Upper lobe of left lung (tissue), 6 donors: ENCODE data around the gene PTPRN2. TPM values are rescaled to one million over a fixed set of nuclear protein-coding genes. Genes with fewer than 3 reads are reported as not detected.

Source experiments
- ATAC-seq, 2 donors: fragments of 200-7000 bp; cut with Tn5 transposase; one replicate each; pipeline ENCODE4 v1.9.1; 2022; ENCODE audit warnings: mild to moderate bottlenecking in 2 of 2, moderate library complexity in 2 of 2; ENCODE audit not compliant: low FRiP score in 2 of 2
- DNase-seq, 2 donors: peaks; one replicate each; pipeline ENCODE4 v3.0.0-alpha.2; 2019 to 2020
- H3K27ac ChIP-seq, 4 donors: fragments of 200-600 bp; sonication (generic); one replicate each; pipeline ENCODE4 v1.5.1; 2016 to 2019
- H3K27me3 ChIP-seq, 4 donors: fragments of 200-600 bp; sonication (generic); one replicate each; pipeline ENCODE4 v1.5.1; 2017 to 2019
- H3K36me3 ChIP-seq, 4 donors: fragments of 200-600 bp; sonication (generic); one replicate each; pipeline ENCODE4 v1.5.1; 2016 to 2019
- H3K4me1 ChIP-seq, 4 donors: fragments of 200-600 bp; sonication (generic); one replicate each; pipeline ENCODE4 v1.5.1; 2018 to 2019
- H3K4me3 ChIP-seq, 4 donors: fragments of 200-600 bp; sonication (generic); one replicate each; pipeline ENCODE4 v1.5.1; 2017 to 2019; ENCODE audit warnings: mild to moderate bottlenecking in 2 of 4, moderate library complexity in 1 of 4
- H3K9me3 ChIP-seq, 4 donors: fragments of 200-600 bp; sonication (generic); one replicate each; pipeline ENCODE4 v1.5.1; 2018 to 2019
- CTCF ChIP-seq, 6 experiments: fragments of 450-650 bp in 4 of 6; fragments of 200-600 bp in 2 of 6; sonication (generic) in 2 of 6; IDR thresholded peaks; one replicate each; pipeline ENCODE4 v1.5.1; 2016 to 2019; ENCODE audit warnings: antibody characterized with exemption in 6 of 6
- EP300 ChIP-seq, 4 donors: sonication (generic); formaldehyde crosslinking; IDR thresholded peaks; one replicate each; pipeline ENCODE4 v1.5.1; 2017; ENCODE audit warnings: antibody characterized with exemption in 4 of 4, control low read depth in 2 of 4
- POLR2A ChIP-seq, 4 donors: fragments of 450-650 bp; IDR thresholded peaks; one replicate each; pipeline ENCODE4 v1.5.1; 2016 to 2017; ENCODE audit warnings: antibody characterized with exemption in 4 of 4, mild to moderate bottlenecking in 2 of 4
- POLR2AphosphoS5 ChIP-seq, 2 donors: sonication (generic); formaldehyde crosslinking; IDR thresholded peaks; one replicate each; pipeline ENCODE4 v1.5.1; 2017; ENCODE audit warnings: antibody characterized with exemption in 2 of 2
- WGBS, 2 donors: methylation state at CpG; one replicate each; pipeline ENCODE4 v1.1.5; 2017 to 2018; 5-methylcytosine and 5-hydroxymethylcytosine counted together
- total RNA-seq, 6 donors: library from RNA; depleted of rRNA in 4 of 6; stranded (reverse); fragments of >200 nt in 4 of 6; gene quantifications; one replicate each; pipeline versions ENCODE4 v1.1.0 to v1.2.1, GENCODE V29; 2016 to 2021
- donor health status: DM: no; HTN: no; CAD: no; lungs with moderate emphysema.
- donor health status: DM: no; HTN: yes; CAD: no; lungs with severe emphysema.

PTPRN2 gene
- total RNA-seq, 6 donors from 2014 or later, result 3.3 to 7.9 (median 5.2) TPM

- Histone ChIP-seq H3K36me3 (no peaks in the 10 kb centered on the region), H3K9me3 (no peaks in the 10 kb centered on the region), H3K27me3 (peaks cover 0 to 69% (median 33%) of the 10 kb centered on the region in 4 donors), H3K27ac (no peak overlapping the region), H3K4me3 (no peak overlapping the region), H3K4me1 (peaks cover 0 to 35% (median 9%) of the 10 kb centered on the region in 4 donors)
- DNase-seq, result peak in 1 of 2 donors; percentile 75
- no peak for ATAC-seq
- TF ChIP-seq POLR2A (IDR thresholded peaks at IDR 0.05) (no peak), EP300 (IDR thresholded peaks at IDR 0.05) (no peak), POLR2AphosphoS5 (IDR thresholded peaks at IDR 0.05) (no peak), CTCF (IDR thresholded peaks at IDR 0.05) (no peak)
- 2 to 6% methylated on average over 26 to 42 of the region's 74 CpGs for WGBS, 2 donors
Measured at GRCh38 chr7:157684157-157684908, 903.3 kb downstream of the PTPRN2 start.

- no peaks in the 10 kb centered on the region for H3K9me3 ChIP-seq
- peaks cover 0 to 63% (median 27%) of the 10 kb centered on the region in 4 donors for H3K27me3 ChIP-seq
- H3K4me1 ChIP-seq, result peaks cover 0 to 29% (median 6%) of the 10 kb centered on the region in 4 donors
- no peak for TF ChIP-seq POLR2A (IDR thresholded peaks at IDR 0.05)
- TF ChIP-seq EP300 (IDR thresholded peaks at IDR 0.05), result no peak
- no peak for TF ChIP-seq CTCF (IDR thresholded peaks at IDR 0.05)
- no peak for TF ChIP-seq POLR2AphosphoS5 (IDR thresholded peaks at IDR 0.05)
- no peaks in the 10 kb centered on the region for H3K36me3 ChIP-seq
- no peak overlapping the region for H3K27ac ChIP-seq
- no peak for ATAC-seq
- no peak for DNase-seq
- H3K4me3 ChIP-seq, result no peak overlapping the region
- WGBS, 2 donors, result 11 to 15% methylated on average over 20 of the region's 20 CpGs
Measured at GRCh38 chr7:157683747-157684156, 903.9 kb downstream of the PTPRN2 start.

GRCh38 chr7:157682946-157683746 lies 904.5 kb downstream of the PTPRN2 start:
- Histone ChIP-seq H3K36me3 (no peaks in the 10 kb centered on the region), H3K27ac (no peak overlapping the region), H3K27me3 (peaks cover 0 to 57% (median 22%) of the 10 kb centered on the region in 4 donors), H3K4me1 (peaks cover 0 to 25% (median 6%) of the 10 kb centered on the region in 4 donors), H3K4me3 (no peak overlapping the region), H3K9me3 (no peaks in the 10 kb centered on the region)
- DNase-seq, result peak in 1 of 2 donors; percentile 28
- no peak for TF ChIP-seq CTCF (IDR thresholded peaks at IDR 0.05)
- no peak for ATAC-seq
- 24 to 26% methylated on average over 9 to 21 of the region's 21 CpGs for WGBS, 2 donors

GRCh38 chr7:157682064-157682945 lies 905.3 kb downstream of the PTPRN2 start:
- DNase-seq, result no peak
- no peaks in the 10 kb centered on the region for H3K9me3 ChIP-seq
- TF ChIP-seq POLR2A (IDR thresholded peaks at IDR 0.05) (no peak), POLR2AphosphoS5 (IDR thresholded peaks at IDR 0.05) (no peak), CTCF (IDR thresholded peaks at IDR 0.05) (no peak), EP300 (IDR thresholded peaks at IDR 0.05) (no peak)
- no peaks in the 10 kb centered on the region for H3K36me3 ChIP-seq
- 53 to 57% methylated on average over 28 of the region's 28 CpGs for WGBS, 2 donors
- no peak overlapping the region for H3K27ac ChIP-seq
- peaks cover 0 to 25% (median 6%) of the 10 kb centered on the region in 4 donors for H3K4me1 ChIP-seq
- no peak overlapping the region for H3K4me3 ChIP-seq
- H3K27me3 ChIP-seq, result peaks cover 0 to 51% (median 22%) of the 10 kb centered on the region in 4 donors
- no peak for ATAC-seq
